T-cell (primary cell): ENCODE data around the gene CRYBB1. TPM values are rescaled to one million over a fixed set of nuclear protein-coding genes. Genes with fewer than 3 reads are reported as not detected.
A peak's percentile ranks its signal among the peaks of the same experiment; 100 is the strongest.

Experiments
- ATAC-seq, 4 experiments: fragments of 200-7000 bp in 3 of 4; fragments of 150-1000 bp in 1 of 4; cut with Tn5 transposase; replicated peaks in 1 of 4; 1 replicate in 3 of 4; 2 replicates in 1 of 4; pipeline ENCODE4 v1.10.0; 2021; ENCODE audit warnings: moderate library complexity in 3 of 4, mild to moderate bottlenecking in 2 of 4, moderate number of reproducible peaks in 1 of 4
- CTCF ChIA-PET, 2 donors: fragments of 300-600 bp; sonication (Branson Sonifier 250); formaldehyde crosslinking; loops; one replicate each; lab custom pipeline; 2022; ENCODE audit warnings: antibody characterized with exemption in 2 of 2; lab: Charles Lee
- POLR2A ChIA-PET, 2 donors: fragments of 300-600 bp; sonication (Branson Sonifier 250); formaldehyde crosslinking; loops; one replicate each; lab custom pipeline; 2022; ENCODE audit warnings: antibody characterized with exemption in 2 of 2; lab: Charles Lee
- DNase-seq, 35 experiments: peaks; one replicate each; pipeline versions ENCODE4 v3.0.0 to v3.0.0-alpha.2; 2013 to 2023
- H3K27ac ChIP-seq: one replicate; pipeline ENCODE4 v1.5.1; 2013; ENCODE audit warnings: low read length
- H3K27me3 ChIP-seq, 2 experiments: replicated peaks in 1 of 2; 1 replicate in 1 of 2; 2 replicates in 1 of 2; pipeline versions ENCODE4 v1.6.1 to v1.7.0; 2013; ENCODE audit warnings: low read length in 1 of 2, mixed read lengths in 1 of 2; ENCODE audit not compliant: control insufficient read depth in 2 of 2, insufficient read depth in 2 of 2; ENCODE audit errors: extremely low read depth in 1 of 2
- H3K36me3 ChIP-seq, 2 donors: 1 replicate in 1 of 2; 2 replicates in 1 of 2; pipeline versions ENCODE4 v1.6.1 to v1.7.0; 2013; ENCODE audit warnings: low read length in 1 of 2; ENCODE audit not compliant: control insufficient read depth in 2 of 2, insufficient read depth in 1 of 2; ENCODE audit errors: extremely low read depth in 1 of 2
- H3K4me1 ChIP-seq, 2 experiments: 1 replicate in 1 of 2; 2 replicates in 1 of 2; pipeline versions ENCODE4 v1.6.1 to v1.7.0; 2013; ENCODE audit warnings: low read length in 2 of 2, mixed read lengths in 1 of 2; ENCODE audit not compliant: insufficient read depth in 2 of 2, control insufficient read depth in 1 of 2; ENCODE audit errors: extremely low read depth in 1 of 2
- H3K4me3 ChIP-seq, 2 donors: 1 replicate in 1 of 2; 2 replicates in 1 of 2; pipeline versions ENCODE4 v1.5.1 to v1.7.0; 2013; ENCODE audit warnings: mild to moderate bottlenecking in 2 of 2, low read length in 1 of 2, moderate library complexity in 1 of 2; ENCODE audit not compliant: control insufficient read depth in 1 of 2; ENCODE audit errors: extremely low read depth in 1 of 2
- H3K9me3 ChIP-seq: 2 replicates; pipeline ENCODE4 v1.7.0; 2013
- H3K27ac Mint-ChIP-seq, 2 donors: one replicate each; pipeline ENCODE4 v1.8.0; 2020 to 2021; ENCODE audit warnings: mild to moderate bottlenecking in 2 of 2, mixed read lengths in 2 of 2
- H3K27me3 Mint-ChIP-seq, 2 donors: one replicate each; pipeline ENCODE4 v1.8.0; 2021 to 2022; ENCODE audit warnings: mixed read lengths in 2 of 2
- H3K36me3 Mint-ChIP-seq: one replicate; pipeline ENCODE4 v1.8.0; 2021; ENCODE audit warnings: mixed read lengths
- H3K4me1 Mint-ChIP-seq, 3 donors: one replicate each; pipeline ENCODE4 v1.8.0; 2020 to 2022; ENCODE audit warnings: mixed read lengths in 3 of 3, mild to moderate bottlenecking in 1 of 3
- H3K4me3 Mint-ChIP-seq, 3 donors: one replicate each; pipeline ENCODE4 v1.8.0; 2020 to 2022; ENCODE audit warnings: mild to moderate bottlenecking in 3 of 3, mixed read lengths in 3 of 3, moderate library complexity in 3 of 3
- H3K9me3 Mint-ChIP-seq, 3 donors: one replicate each; pipeline ENCODE4 v1.8.0; 2020 to 2022; ENCODE audit warnings: mixed read lengths in 3 of 3
- WGBS: methylation state at CpG from one replicate; pipeline ENCODE4 v1.1.5; 2013; ENCODE audit warnings: missing lambda C conversion rate; ENCODE audit not compliant: insufficient coverage; 5-methylcytosine and 5-hydroxymethylcytosine counted together
- total RNA-seq, 35 experiments: library from RNA in 6 of 35; stranded (reverse) in 6 of 35; fragments of 120-200 nt in 1 of 35; gene quantifications; one replicate each; pipeline versions ENCODE4 v1.2.1 to v1.2.4 and lab custom pipeline; 2013 to 2026

The CRYBB1 gene
- total RNA-seq, 5 donors from 2014 or later (not counting 1 experiment from before 2014, with no cell fraction given) = not detected

GRCh38 chr22:26651815-26652214 lies 34.0 kb upstream of the CRYBB1 start:
- no peak overlapping the region for H3K4me3 Mint-ChIP-seq
- no peaks in the 10 kb centered on the region for H3K9me3 Mint-ChIP-seq
- ATAC-seq (no peak), DNase-seq (no peak)
- Histone ChIP-seq H3K27me3 (peaks cover 0 to 3% of the 10 kb centered on the region in 2 experiments), H3K36me3 (no peaks in the 10 kb centered on the region), H3K27ac (no peak overlapping the region), H3K4me3 (no peak overlapping the region), H3K9me3 (no peaks in the 10 kb centered on the region), H3K4me1 (peaks cover 17 to 31% of the 10 kb centered on the region in 2 experiments)
- H3K27ac Mint-ChIP-seq = no peak overlapping the region
- ChIA-PET CTCF (no interaction called here), POLR2A (no interaction called here)
- peaks cover 23 to 27% (median 25%) of the 10 kb centered on the region in 3 donors for H3K4me1 Mint-ChIP-seq
- peaks cover 0 to 5% of the 10 kb centered on the region in 2 donors for H3K27me3 Mint-ChIP-seq
- 90% methylated on average over 9 of the region's 10 CpGs for WGBS
- no peaks in the 10 kb centered on the region for H3K36me3 Mint-ChIP-seq

- peaks cover 30 to 36% (median 30%) of the 10 kb centered on the region in 3 donors for H3K4me1 Mint-ChIP-seq
- H3K4me3 Mint-ChIP-seq = no peak overlapping the region
- H3K27me3 Mint-ChIP-seq = peaks cover 0 to 5% of the 10 kb centered on the region in 2 donors
- Histone ChIP-seq H3K36me3 (no peaks in the 10 kb centered on the region), H3K27ac (no peak overlapping the region), H3K27me3 (no peaks in the 10 kb centered on the region), H3K9me3 (no peaks in the 10 kb centered on the region), H3K4me1 (peaks cover 17 to 36% of the 10 kb centered on the region in 2 experiments), H3K4me3 (no peak overlapping the region)
- CTCF ChIA-PET = no interaction called here
- no peak for DNase-seq
- H3K36me3 Mint-ChIP-seq = no peaks in the 10 kb centered on the region
- WGBS = 100% methylated on average over 1 of the region's 6 CpGs
- ATAC-seq = no peak
- peak overlapping the region in 1 of 2 donors; percentile 13 for H3K27ac Mint-ChIP-seq
- POLR2A ChIA-PET = interaction anchor here in 1 of 2 donors (0.6 kb wide), 1 partner anchor 60 kb away, joined by 8 read pairs; no protein-coding TSS in a partner anchor
- H3K9me3 Mint-ChIP-seq = no peaks in the 10 kb centered on the region
Observed at GRCh38 chr22:26650722-26651421, 33.0 kb upstream of the CRYBB1 start.

GRCh38 chr22:26648528-26649388 lies 30.9 kb upstream of the CRYBB1 start:
- Histone ChIP-seq H3K4me1 (peaks cover 27 to 57% of the 10 kb centered on the region in 2 experiments), H3K4me3 (peak overlapping the region in 1 of 2 donors; percentile 29), H3K27me3 (no peaks in the 10 kb centered on the region), H3K9me3 (no peaks in the 10 kb centered on the region), H3K36me3 (no peaks in the 10 kb centered on the region), H3K27ac (peak overlapping the region; percentile 21)
- H3K9me3 Mint-ChIP-seq = no peaks in the 10 kb centered on the region
- DNase-seq = peak in 1 of 35 experiments; percentile 33
- ATAC-seq = no peak
- H3K4me1 Mint-ChIP-seq = peaks cover 46 to 56% (median 51%) of the 10 kb centered on the region in 3 donors
- H3K27ac Mint-ChIP-seq = peak overlapping the region; percentile 74 to 75
- POLR2A ChIA-PET = interaction anchor here in 1 of 2 donors (0.7 kb wide), 1 partner anchor 138 kb away, joined by 4 read pairs; no protein-coding TSS in a partner anchor
- H3K36me3 Mint-ChIP-seq = no peaks in the 10 kb centered on the region
- peak overlapping the region; percentile 31 to 75 (median 34) for H3K4me3 Mint-ChIP-seq
- CTCF ChIA-PET = no interaction called here
- WGBS = no CpG with 5 or more reads among the region's 6 CpGs
- peaks cover 0 to 5% of the 10 kb centered on the region in 2 donors for H3K27me3 Mint-ChIP-seq

GRCh38 chr22:26648011-26648497 lies 30.2 kb upstream of the CRYBB1 start:
- peak overlapping the region; percentile 74 to 75 for H3K27ac Mint-ChIP-seq
- H3K4me3 Mint-ChIP-seq = peak overlapping the region; percentile 31 to 75 (median 34)
- no peaks in the 10 kb centered on the region for H3K36me3 Mint-ChIP-seq
- Histone ChIP-seq H3K27me3 (no peaks in the 10 kb centered on the region), H3K9me3 (no peaks in the 10 kb centered on the region), H3K27ac (no peak overlapping the region), H3K4me1 (peaks cover 33 to 64% of the 10 kb centered on the region in 2 experiments), H3K36me3 (no peaks in the 10 kb centered on the region), H3K4me3 (peak overlapping the region; percentile 1 to 29)
- peaks cover 53 to 63% (median 58%) of the 10 kb centered on the region in 3 donors for H3K4me1 Mint-ChIP-seq
- DNase-seq (peak in 29 of 35 experiments; percentile 19 to 66 (median 43)), ATAC-seq (peak; percentile 69 to 83 (median 81))
- WGBS = 11% methylated on average over 16 of the region's 17 CpGs
- H3K9me3 Mint-ChIP-seq = no peaks in the 10 kb centered on the region
- POLR2A ChIA-PET = no interaction called here
- peaks cover 0 to 5% of the 10 kb centered on the region in 2 donors for H3K27me3 Mint-ChIP-seq
- CTCF ChIA-PET = interaction anchor here in 1 of 2 donors (0.6 kb wide), 1 partner anchor 1962 kb away, joined by 3 read pairs; no protein-coding TSS in a partner anchor

DNA sequence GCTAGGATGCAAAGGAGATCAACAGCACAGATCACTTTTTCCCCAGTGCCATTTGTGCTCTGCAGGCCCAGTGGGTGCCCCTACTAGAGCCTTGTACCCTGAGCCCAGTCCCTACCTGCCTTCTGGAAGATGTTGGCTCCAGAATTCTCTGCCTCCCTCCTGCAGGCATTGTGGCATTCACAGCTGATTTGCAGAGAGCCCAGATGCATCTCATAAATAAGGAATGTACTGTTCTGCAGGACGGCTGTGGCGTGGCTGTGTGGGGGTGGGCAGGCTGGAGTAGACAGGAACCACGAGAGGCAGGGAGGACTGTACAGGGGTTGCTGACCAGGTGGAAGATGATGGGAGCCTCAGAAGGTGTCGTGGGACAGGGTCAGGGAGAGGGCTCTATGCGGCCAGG lies 28.3 kb upstream of the CRYBB1 start:
- Histone ChIP-seq H3K4me3 (no peak overlapping the region), H3K27me3 (no peaks in the 10 kb centered on the region), H3K36me3 (no peaks in the 10 kb centered on the region), H3K27ac (no peak overlapping the region), H3K4me1 (peaks cover 45 to 82% of the 10 kb centered on the region in 2 experiments), H3K9me3 (no peaks in the 10 kb centered on the region)
- peak overlapping the region in 1 of 2 donors; percentile 46 for H3K27ac Mint-ChIP-seq
- H3K36me3 Mint-ChIP-seq = no peaks in the 10 kb centered on the region
- WGBS = 94% methylated on average over 3 of the region's 5 CpGs
- H3K4me3 Mint-ChIP-seq = no peak overlapping the region
- POLR2A ChIA-PET = no interaction called here
- H3K9me3 Mint-ChIP-seq = no peaks in the 10 kb centered on the region
- peaks cover 0 to 5% of the 10 kb centered on the region in 2 donors for H3K27me3 Mint-ChIP-seq
- ATAC-seq (no peak), DNase-seq (no peak)
- CTCF ChIA-PET = interaction anchor here (0.6 to 0.9 kb wide), 2 partner anchors 19 to 33 kb away, joined by 3 read pairs; no protein-coding TSS in a partner anchor
- peaks cover 72 to 82% (median 77%) of the 10 kb centered on the region in 3 donors for H3K4me1 Mint-ChIP-seq
